ENCODE results near the gene CILP2.

The CILP2 gene

GRCh38 chr19:19538061-19538784 lies at the start of gene CILP2:
TSS of gene CILP2 (plus strand) at chr19:19538265. CDS start at chr19:19538350, 85 bp downstream.
- in situ Hi-C loops (cut with HindIII; ENCODE audit: low pct_ligation_motif_present, low pct_unique_long_range_greater_than_20kb, low sequenced_read_pairs): no loop called here
- no peak for DNase-seq

- in situ Hi-C loops (cut with HindIII; ENCODE audit: low pct_ligation_motif_present, low pct_unique_long_range_greater_than_20kb, low sequenced_read_pairs): no loop called here
- peak; percentile 90 for DNase-seq
These were observed 49.0 kb upstream of the CILP2 start for GRCh38 chr19:19488875-19489690.

- no peak for DNase-seq
- in situ Hi-C loops (cut with HindIII; ENCODE audit: low pct_ligation_motif_present, low pct_unique_long_range_greater_than_20kb, low sequenced_read_pairs): no loop called here
These were observed 48.3 kb upstream of the CILP2 start for GRCh38 chr19:19489804-19490204.

- DNase-seq: peak; percentile 79
- in situ Hi-C loops (cut with HindIII; ENCODE audit: low pct_ligation_motif_present, low pct_unique_long_range_greater_than_20kb, low sequenced_read_pairs): no loop called here
These were observed 47.7 kb upstream of the CILP2 start for GRCh38 chr19:19490214-19490968.

- in situ Hi-C loops (cut with HindIII; ENCODE audit: low pct_ligation_motif_present, low pct_unique_long_range_greater_than_20kb, low sequenced_read_pairs): no loop called here
- no peak for DNase-seq
These were observed 46.6 kb upstream of the CILP2 start for GRCh38 chr19:19491321-19492025.

GRCh38 chr19:19492026-19492610 lies 45.9 kb upstream of the CILP2 start:
- in situ Hi-C loops (cut with HindIII; ENCODE audit: low pct_ligation_motif_present, low pct_unique_long_range_greater_than_20kb, low sequenced_read_pairs): no loop called here
- no peak for DNase-seq

GRCh38 chr19:19493841-19494546 lies 44.1 kb upstream of the CILP2 start:
- DNase-seq: no peak
- in situ Hi-C loops (cut with HindIII; ENCODE audit: low pct_ligation_motif_present, low pct_unique_long_range_greater_than_20kb, low sequenced_read_pairs): no loop called here

- no peak for DNase-seq
- in situ Hi-C loops (cut with HindIII; ENCODE audit: low pct_ligation_motif_present, low pct_unique_long_range_greater_than_20kb, low sequenced_read_pairs): no loop called here
These were observed 42.2 kb upstream of the CILP2 start for GRCh38 chr19:19495614-19496603.

GRCh38 chr19:19498255-19498991 lies 39.6 kb upstream of the CILP2 start:
- DNase-seq: no peak
- in situ Hi-C loops (cut with HindIII; ENCODE audit: low pct_ligation_motif_present, low pct_unique_long_range_greater_than_20kb, low sequenced_read_pairs): no loop called here

- no peak for DNase-seq
- in situ Hi-C loops (cut with HindIII; ENCODE audit: low pct_ligation_motif_present, low pct_unique_long_range_greater_than_20kb, low sequenced_read_pairs): no loop called here
These were observed 38.6 kb upstream of the CILP2 start for GRCh38 chr19:19499272-19499995.

- no peak for DNase-seq
- in situ Hi-C loops (cut with HindIII; ENCODE audit: low pct_ligation_motif_present, low pct_unique_long_range_greater_than_20kb, low sequenced_read_pairs): no loop called here
These were observed 37.0 kb upstream of the CILP2 start for GRCh38 chr19:19500975-19501644.

GRCh38 chr19:19501798-19502197 lies 36.3 kb upstream of the CILP2 start:
- in situ Hi-C loops (cut with HindIII; ENCODE audit: low pct_ligation_motif_present, low pct_unique_long_range_greater_than_20kb, low sequenced_read_pairs): no loop called here

GRCh38 chr19:19502281-19502680 lies 35.8 kb upstream of the CILP2 start:
- no peak for DNase-seq
- in situ Hi-C loops (cut with HindIII; ENCODE audit: low pct_ligation_motif_present, low pct_unique_long_range_greater_than_20kb, low sequenced_read_pairs): no loop called here

More at GRCh38 chr19:19501798-19502197, 36.3 kb upstream of the CILP2 start:
- DNase-seq: no peak

- in situ Hi-C loops (cut with HindIII; ENCODE audit: low pct_ligation_motif_present, low pct_unique_long_range_greater_than_20kb, low sequenced_read_pairs): no loop called here
- no peak for DNase-seq
These were observed 35.1 kb upstream of the CILP2 start for GRCh38 chr19:19502808-19503602.

All from ACHN (cell line).